Placental pericyte (primary cell): ENCODE results near the gene PTOV1. TPM values are rescaled to one million over a fixed set of nuclear protein-coding genes. Genes with fewer than 3 reads are reported as not detected.

Experiments used
- small RNA-seq: library from RNA; depleted of rRNA; stranded (forward); fragments of <200 nt; gene quantifications from one replicate; pipeline ENCODE3, GENCODE V24; 2012; ENCODE audit warnings: low replicate concordance
- total RNA-seq: library from RNA; depleted of rRNA; stranded (reverse); fragments of >200 nt; gene quantifications from 2 replicates; pipeline ENCODE4 v1.2.3, GENCODE V29; 2012

The PTOV1 gene
- total RNA-seq = 55.4 and 82.7 TPM in 2 replicates

DNA sequence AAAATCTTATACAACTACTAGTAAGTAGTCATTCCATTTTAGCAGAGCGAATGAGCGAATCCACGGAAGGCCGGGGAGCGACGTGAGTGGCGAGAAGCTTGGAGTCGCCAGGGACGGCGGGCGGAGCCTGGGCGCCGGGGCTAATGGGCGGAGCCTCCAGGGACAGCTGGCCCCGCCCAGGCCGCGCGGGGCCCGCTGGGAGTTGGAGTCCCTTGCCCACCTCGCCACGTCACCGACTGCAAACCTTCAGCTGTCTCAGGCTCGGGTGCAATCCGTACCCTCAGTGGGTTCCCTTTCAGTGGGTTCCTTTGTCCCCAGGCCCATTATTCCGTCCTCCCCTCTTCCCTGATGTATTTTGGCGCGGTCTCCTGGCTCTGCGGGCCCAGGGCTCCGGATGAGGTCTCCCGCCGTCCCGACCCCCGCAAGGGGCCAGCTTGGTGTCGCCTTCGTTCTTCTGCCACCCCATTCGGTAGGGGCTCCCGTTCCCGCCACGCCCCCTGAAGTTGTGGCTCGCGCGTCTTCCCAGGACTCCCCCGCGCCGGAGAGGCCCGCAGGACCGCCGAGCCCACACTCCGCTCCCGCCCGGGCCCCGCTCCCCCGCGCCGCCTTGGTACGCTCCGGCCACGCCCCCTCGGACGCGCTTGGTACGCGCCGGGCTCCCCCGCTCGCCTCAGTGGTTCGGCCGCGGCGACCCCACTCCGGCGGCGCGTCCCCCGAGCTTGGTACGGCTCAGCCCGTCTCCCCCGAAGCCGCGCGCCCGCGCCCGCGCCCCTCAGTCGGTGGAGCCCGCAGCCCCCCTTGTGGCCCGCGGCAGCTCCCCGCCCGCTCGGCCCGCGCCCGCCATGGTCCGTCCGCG, at the start of gene PTOV1:
TSS of gene PTOV1 (plus strand) at position 673 of the 856 bp plus-strand sequence.

DNA sequence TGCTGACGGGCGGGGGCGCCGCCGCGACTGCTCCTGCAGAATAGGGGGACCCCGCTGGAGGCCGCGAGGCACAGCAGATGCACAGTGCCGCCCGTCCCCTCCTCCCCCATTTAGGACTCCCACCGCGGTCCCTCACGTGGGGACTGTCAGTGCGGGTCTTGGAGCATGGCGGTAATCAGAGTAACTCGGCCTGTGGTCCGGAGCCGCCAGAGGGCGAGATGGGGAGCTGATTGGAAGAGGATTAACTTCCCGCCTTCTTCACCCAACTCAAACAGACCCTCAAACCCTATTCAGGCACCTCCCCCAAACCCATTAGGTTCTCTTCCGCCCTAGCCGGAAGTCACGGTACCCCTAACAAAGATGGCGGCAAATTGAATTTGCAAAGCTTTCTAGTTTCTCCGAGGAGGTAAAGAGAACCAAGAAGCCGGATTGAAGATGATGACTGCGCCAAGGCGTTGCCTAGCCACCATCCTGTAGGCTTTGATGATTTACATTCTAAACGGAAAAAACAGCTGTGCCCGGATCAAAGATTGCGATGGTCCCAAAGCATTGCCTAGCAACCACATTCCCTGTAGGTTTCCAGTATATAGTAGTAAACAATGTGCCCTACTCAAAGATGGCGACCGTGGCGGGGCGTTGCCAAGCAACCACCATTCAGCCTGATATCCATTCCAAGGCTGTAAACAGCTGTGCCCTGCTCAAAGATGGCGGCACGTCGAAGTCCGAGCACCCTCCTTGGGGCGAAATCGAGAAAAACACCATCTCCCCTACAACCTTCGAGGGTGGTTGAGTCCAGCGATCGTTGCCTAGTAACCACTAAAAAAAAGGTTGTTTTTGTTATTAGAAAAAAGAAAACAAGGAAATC, 37.7 kb upstream of the PTOV1 start, which contains the start of gene FUZ:
TSS of gene FUZ (minus strand) at position 296 of the 865 bp plus-strand sequence. CDS start at position 110, 186 bp downstream.

GRCh38 chr19:49817964-49818648, 32.9 kb upstream of the PTOV1 start, which contains the start of gene MED25:
MED25 (plus strand) TSS chr19:49818289; CDS start chr19:49818342, 53 bp downstream.

GRCh38 chr19:49866933-49867782, 16.2 kb downstream of the PTOV1 start, which contains the start of gene PNKP:
PNKP (minus strand) TSS chr19:49867576; CDS start chr19:49867204, 372 bp downstream.

DNA sequence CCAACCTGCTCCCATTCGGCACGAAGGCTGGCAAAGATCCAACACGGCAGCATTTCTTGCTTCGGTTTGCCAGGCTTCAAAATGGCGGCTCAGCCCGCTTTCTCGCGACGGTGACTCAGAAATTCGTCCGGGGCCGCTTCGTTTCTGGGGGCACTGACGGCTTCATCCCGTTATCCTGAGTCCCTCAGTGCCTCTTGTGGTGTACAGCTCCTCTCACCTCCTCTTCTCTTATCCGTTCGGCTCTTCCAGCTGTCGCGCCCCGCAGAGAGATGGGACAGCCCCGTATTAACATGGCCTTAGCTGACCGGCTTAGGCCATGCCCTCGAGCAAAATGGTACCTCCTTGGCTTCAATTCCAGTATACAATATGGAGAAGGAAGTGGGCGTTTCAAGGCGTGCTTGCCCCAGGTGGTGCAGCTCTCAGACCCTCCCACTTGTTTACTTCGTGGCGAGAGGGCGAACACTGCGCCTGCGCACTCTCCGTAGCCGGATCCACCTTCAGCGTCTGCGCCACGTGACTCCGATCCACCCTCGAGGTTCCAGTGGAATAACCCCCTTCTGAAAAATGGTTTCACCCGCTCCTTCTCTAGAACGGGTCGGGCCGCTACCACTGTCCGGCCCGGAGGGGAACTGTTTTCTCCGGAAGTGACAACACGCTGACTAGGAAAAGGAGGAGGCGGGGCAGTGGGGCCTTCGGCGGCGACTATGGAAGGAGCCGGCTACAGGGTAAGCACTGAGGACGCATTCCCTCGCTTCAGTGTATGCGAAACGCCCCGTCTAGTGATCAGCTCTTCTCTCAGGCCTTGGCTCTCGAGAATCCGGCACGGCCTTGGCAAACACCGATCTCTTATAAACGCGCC, 26.3 kb downstream of the PTOV1 start, which contains the start of the genes AKT1S1 and TBC1D17:
TSS of gene AKT1S1 (minus strand) at position 336 of the 859 bp plus-strand sequence. CDS start 4,060 bp downstream, outside the sequence.
TSS of gene TBC1D17 (plus strand) at position 683 of the 859 bp plus-strand sequence. CDS start at position 705, 22 bp downstream.

DNA sequence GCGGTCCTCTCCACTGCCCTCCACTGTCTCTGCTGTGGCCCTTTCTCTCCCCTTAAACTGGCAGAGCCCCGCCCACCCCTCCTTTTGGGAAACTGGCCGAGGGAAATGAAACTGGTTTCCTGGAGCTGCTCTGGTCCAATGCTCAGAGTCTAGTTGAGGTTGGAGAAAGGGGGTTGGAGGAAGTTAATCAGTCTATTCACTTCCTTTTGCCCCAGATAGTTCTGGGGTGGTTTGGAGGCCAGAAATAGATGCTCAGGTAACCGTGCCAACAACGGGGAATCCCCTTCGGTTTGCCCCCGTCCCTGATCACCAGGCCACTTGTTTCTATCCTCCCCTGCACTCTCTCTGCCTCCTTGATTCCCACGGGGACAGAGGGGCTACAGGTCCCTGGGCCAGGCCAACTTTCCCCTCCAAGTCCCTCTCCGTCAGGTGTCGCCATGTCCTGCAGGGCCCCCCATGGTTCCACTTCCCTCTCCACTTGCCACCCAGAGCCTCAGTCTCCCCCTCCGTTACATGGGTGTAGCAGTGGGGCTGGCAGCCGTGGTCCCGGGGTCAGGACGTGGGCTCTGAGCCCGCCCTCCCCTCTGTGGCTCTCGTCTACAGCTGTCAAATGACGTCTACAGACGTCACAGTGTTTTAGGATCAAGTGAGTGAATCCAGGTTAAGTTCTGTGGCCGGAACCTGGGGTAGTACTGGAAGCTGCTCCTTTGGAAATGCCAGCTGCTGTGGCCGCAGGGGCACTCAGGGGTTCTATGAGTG, 46.1 kb downstream of the PTOV1 start, which contains the start of gene IL4I1:
TSS of gene IL4I1 (minus strand) at position 25 of the 759 bp plus-strand sequence. CDS start 727 bp downstream, outside the sequence.

Small RNA genes within 50 kb of the gene (small RNA-seq; reads per million reads assigned to genes)
- gene MIR4749 = not detected

Other genes starting within 250 kb of the PTOV1 start
- gene RRAS, start 211.0 kb upstream of the PTOV1 start, total RNA-seq = 43.5 and 62.8 TPM in 2 replicates
- gene SCAF1, start 208.9 kb upstream of the PTOV1 start, total RNA-seq = 21.7 and 35.6 TPM in 2 replicates
- 38.3 and 72.3 TPM in 2 replicates for gene IRF3, start 185.3 kb upstream of the PTOV1 start, total RNA-seq
- gene BCL2L12, start 185.2 kb upstream of the PTOV1 start, total RNA-seq = 3.3 and 16.2 TPM in 2 replicates
- 350 and 388 TPM in 2 replicates for gene PRMT1, start 173.9 kb upstream of the PTOV1 start, total RNA-seq
- gene ADM5, start 161.6 kb upstream of the PTOV1 start, total RNA-seq = 0.22 and 1.1 TPM in 2 replicates
- gene CPT1C, start 160.0 kb upstream of the PTOV1 start, total RNA-seq = 4.4 and 11.7 TPM in 2 replicates
- gene TSKS, start 87.9 kb upstream of the PTOV1 start, total RNA-seq = under 0.01 and 0.14 TPM in 2 replicates
- gene AP2A1, start 84.2 kb upstream of the PTOV1 start, total RNA-seq = 131 and 141 TPM in 2 replicates
- gene FUZ, start 37.9 kb upstream of the PTOV1 start, total RNA-seq = 17.2 and 17.5 TPM in 2 replicates
- 22.2 and 43.8 TPM in 2 replicates for gene MED25, start 32.9 kb upstream of the PTOV1 start, total RNA-seq
- 47.5 and 82.2 TPM in 2 replicates for gene PNKP, start 16.4 kb downstream of the PTOV1 start, total RNA-seq
- 16.6 and 17.9 TPM in 2 replicates for gene AKT1S1, start 26.2 kb downstream of the PTOV1 start, total RNA-seq
- 18.8 and 36.5 TPM in 2 replicates for gene TBC1D17, start 26.5 kb downstream of the PTOV1 start, total RNA-seq
- 0.43 and 3.3 TPM in 2 replicates for gene IL4I1, start 45.7 kb downstream of the PTOV1 start, total RNA-seq
- 7.4 and 12.3 TPM in 2 replicates for gene ATF5, start 78.0 kb downstream of the PTOV1 start, total RNA-seq
- 31.5 and 68.1 TPM in 2 replicates for gene NUP62, start 78.3 kb downstream of the PTOV1 start, total RNA-seq
- gene SIGLEC11, start 110.0 kb downstream of the PTOV1 start, total RNA-seq = under 0.01 TPM in 1 of 2 replicates, not detected in the other
- 26.5 and 36.8 TPM in 2 replicates for gene VRK3, start 174.2 kb downstream of the PTOV1 start, total RNA-seq
- gene ZNF473, start 174.8 kb downstream of the PTOV1 start, total RNA-seq = 7.9 and 9.4 TPM in 2 replicates